22Rv1 (cell line): ENCODE measurements around the gene TFE3.

Experiments used
- CTCF ChIP-seq: fragments of 450-650 bp; IDR thresholded peaks from 2 replicates; pipeline ENCODE4 v1.5.1; 2017; ENCODE audit warnings: mild to moderate bottlenecking
- ZFX ChIP-seq: fragments of 450-650 bp; IDR thresholded peaks from 2 replicates; pipeline ENCODE4 v1.6.1; 2017; ENCODE audit warnings: antibody characterized with exemption, borderline replicate concordance

- TF ChIP-seq CTCF (no peak), ZFX (no peak)
Measured at GRCh38 chrX:48996969-48997368, 46.2 kb downstream of the TFE3 start.
